K562 (cell line): ENCODE data around the gene KPNA4.

Experiments used
- CTCF ChIP-seq, 3 experiments: IDR thresholded peaks in 2 of 3; conservative IDR thresholded peaks in 1 of 3; 2 replicates each; pipeline ENCODE4 v1.5.1; 2011 to 2012; ENCODE audit warnings: low read length in 3 of 3, mild to moderate bottlenecking in 3 of 3, control low read depth in 2 of 3, improper control_type of control experiment in 1 of 3, inconsistent platforms in 1 of 3, low read depth in 1 of 3, mixed read lengths in 1 of 3, moderate library complexity in 1 of 3; ENCODE audit not compliant: insufficient read depth in 2 of 3
- NFYB ChIP-seq: IDR thresholded peaks from 2 replicates; pipeline ENCODE4 v1.6.1; 2011; ENCODE audit warnings: mild to moderate bottlenecking, moderate library complexity; ENCODE audit not compliant: insufficient read length; ENCODE audit errors: extremely low read depth
- THRA ChIP-seq: fragments of 450-650 bp; IDR thresholded peaks from 2 replicates; pipeline ENCODE4 v1.6.1; 2017; ENCODE audit warnings: mild to moderate bottlenecking, moderate library complexity

GRCh38 chr3:160471892-160472291 is 93.5 kb downstream of the KPNA4 start:
- TF ChIP-seq NFYB (no peak), CTCF (IDR thresholded peaks at IDR 0.05 in 2 of 3, conservative IDR thresholded peaks at IDR 0.05 in 1 of 3; ENCODE audit: insufficient read depth in 2 of 3, low read depth in 1 of 3, low read length in 3 of 3) (no peak), THRA (no peak)
